ENCODE data around the gene CUTC.

- TF ChIP-seq REST (IDR thresholded peaks at IDR 0.05; ENCODE audit: insufficient read depth in 1 of 2, low read depth in 2 of 2, low read length in 2 of 2) (no peak), POLR2AphosphoS5 (IDR thresholded peaks at IDR 0.05; ENCODE audit: low read depth, low read length) (no peak)
Observed at GRCh38 chr10:99784016-99784726, 52.1 kb downstream of the CUTC start.

Data from PFSK-1 (cell line).